Measurements from ENCODE around the gene NFXL1. TPM values are rescaled to one million over a fixed set of nuclear protein-coding genes. Genes with fewer than 3 reads are reported as not detected.

NFXL1 gene
- total RNA-seq, 1 donor from 2014 or later = 6.5 TPM

GRCh38 chr4:47891928-47892327 is 22.5 kb downstream of the NFXL1 start:
- no peak for DNase-seq (ENCODE audit: low spot score)

GRCh38 chr4:47882228-47882627 is 32.2 kb downstream of the NFXL1 start:
- no peak for DNase-seq (ENCODE audit: low spot score)

GRCh38 chr4:47879458-47879857 is 34.9 kb downstream of the NFXL1 start:
- DNase-seq (ENCODE audit: low spot score) = no peak

- peak; percentile 72 for DNase-seq (ENCODE audit: low spot score)
These were observed 37.4 kb downstream of the NFXL1 start for GRCh38 chr4:47876784-47877546.

GRCh38 chr4:47876310-47876709 is 38.1 kb downstream of the NFXL1 start:
- DNase-seq (ENCODE audit: low spot score) = no peak

GRCh38 chr4:47873877-47874541 is 40.4 kb downstream of the NFXL1 start:
- DNase-seq (ENCODE audit: low spot score) = no peak

GRCh38 chr4:47863486-47863885 is 50.9 kb downstream of the NFXL1 start:
- no peak for DNase-seq (ENCODE audit: low spot score)

GRCh38 chr4:47862297-47862696 is 52.1 kb downstream of the NFXL1 start:
- DNase-seq (ENCODE audit: low spot score) = no peak

- DNase-seq (ENCODE audit: low spot score) = no peak
These were observed 54.1 kb downstream of the NFXL1 start for GRCh38 chr4:47860305-47860704.

- DNase-seq (ENCODE audit: low spot score) = no peak
These were observed 56.4 kb downstream of the NFXL1 start for GRCh38 chr4:47858006-47858405.

- no peak for DNase-seq (ENCODE audit: low spot score)
These were observed 57.7 kb downstream of the NFXL1 start for GRCh38 chr4:47856713-47857112.

- no peak for DNase-seq (ENCODE audit: low spot score)
These were observed 59.0 kb downstream of the NFXL1 start for GRCh38 chr4:47855350-47855749.

- DNase-seq (ENCODE audit: low spot score) = no peak
These were observed 62.2 kb downstream of the NFXL1 start for GRCh38 chr4:47852136-47852535.

- DNase-seq (ENCODE audit: low spot score) = no peak
These were observed 64.9 kb downstream of the NFXL1 start for GRCh38 chr4:47849466-47849865.

- DNase-seq (ENCODE audit: low spot score) = no peak
These were observed 66.3 kb downstream of the NFXL1 start for GRCh38 chr4:47848041-47848440.

GRCh38 chr4:47842985-47843384 is 71.4 kb downstream of the NFXL1 start:
- DNase-seq (ENCODE audit: low spot score) = no peak

- no peak for DNase-seq (ENCODE audit: low spot score)
These were observed 74.1 kb downstream of the NFXL1 start for GRCh38 chr4:47840291-47840690.

- peak; percentile 28 for DNase-seq (ENCODE audit: low spot score)
These were observed 75.1 kb downstream of the NFXL1 start for GRCh38 chr4:47839259-47839658.

- DNase-seq (ENCODE audit: low spot score) = no peak
These were observed 75.9 kb downstream of the NFXL1 start for GRCh38 chr4:47838445-47838844.

- DNase-seq (ENCODE audit: low spot score) = no peak
These were observed 76.5 kb downstream of the NFXL1 start, which contains the start of gene CORIN for GRCh38 chr4:47837908-47838294. Gene CORIN (minus strand): TSS chr4:47838067. CDS start chr4:47837949, 118 bp downstream.

GRCh38 chr4:47837094-47837907 is 77.1 kb downstream of the NFXL1 start:
- DNase-seq (ENCODE audit: low spot score) = no peak

- peak; percentile 87 for DNase-seq (ENCODE audit: low spot score)
These were observed 77.7 kb downstream of the NFXL1 start for GRCh38 chr4:47836641-47837093.
